GM19324 (cell line): ENCODE results near the gene PCYT2.
"Not testable (repeated sequence)": the region's sequence is repeated elsewhere in the genome, so short reads cannot be mapped to it uniquely, and the experiment has no call there.

Source experiments
- ATAC-seq: cut with Tn5 transposase; IDR thresholded peaks from one replicate; pipeline ENCODE4 v1.9.1; 2021; ENCODE audit warnings: mild to moderate bottlenecking, moderate library complexity; ENCODE audit not compliant: unreplicated experiment, low FRiP score

Gene PCYT2

GRCh38 chr17:81911277-81911961 lies at the start of gene PCYT2:
Gene PCYT2, minus strand, starts transcription at chr17:81911399. Its CDS starts 44 bp downstream, at chr17:81911355.
- ATAC-seq: peak; percentile 70

GRCh38 chr17:81960130-81960958 lies 49.1 kb upstream of the PCYT2 start:
- no peak for ATAC-seq

- peak; percentile 61 for ATAC-seq
These were observed 48.3 kb upstream of the PCYT2 start for GRCh38 chr17:81959362-81960129.

- no peak for ATAC-seq
These were observed 47.6 kb upstream of the PCYT2 start for GRCh38 chr17:81958633-81959342.

- no peak for ATAC-seq
These were observed 46.7 kb upstream of the PCYT2 start for GRCh38 chr17:81957691-81958432.

- ATAC-seq: no peak
These were observed 45.7 kb upstream of the PCYT2 start for GRCh38 chr17:81956607-81957589.

GRCh38 chr17:81955756-81956544 lies 44.8 kb upstream of the PCYT2 start:
- ATAC-seq: no peak

- ATAC-seq: no peak
These were observed 44.0 kb upstream of the PCYT2 start for GRCh38 chr17:81955058-81955681.

GRCh38 chr17:81954131-81955057 lies 43.2 kb upstream of the PCYT2 start:
- no peak for ATAC-seq

GRCh38 chr17:81953443-81953842 lies 42.2 kb upstream of the PCYT2 start:
- not testable (repeated sequence) for ATAC-seq

- ATAC-seq: no peak
These were observed 41.6 kb upstream of the PCYT2 start for GRCh38 chr17:81952792-81953228.

- ATAC-seq: no peak
These were observed 40.8 kb upstream of the PCYT2 start for GRCh38 chr17:81951785-81952684.

GRCh38 chr17:81950501-81950900 lies 39.3 kb upstream of the PCYT2 start:
- ATAC-seq: no peak

GRCh38 chr17:81948635-81949378 lies 37.6 kb upstream of the PCYT2 start:
- no peak for ATAC-seq

GRCh38 chr17:81947189-81947588 lies 36.0 kb upstream of the PCYT2 start, which contains the start of gene MYADML2:
Gene MYADML2, minus strand, starts transcription at chr17:81947233. Its CDS starts 5,492 bp downstream, at chr17:81941741.
- ATAC-seq: no peak
